Renal pelvis (tissue), 4 donors: ENCODE results near the gene EXOC3L2. TPM values are rescaled to one million over a fixed set of nuclear protein-coding genes. Genes with fewer than 3 reads are reported as not detected.

Source experiments
- DNase-seq: peaks from one replicate; pipeline ENCODE4 v3.0.0-alpha.2; 2013
- polyA plus RNA-seq, 3 donors: library from polyadenylated mRNA; unstranded; fragments of 120-200 nt; gene quantifications; one replicate each; pipeline ENCODE4 v1.2.1, GENCODE V29; 2013; ENCODE audit not compliant: insufficient read length in 3 of 3

EXOC3L2 gene
- polyA plus RNA-seq, 3 donors, result 11.0 to 13.7 (median 11.6) TPM

- no peak for DNase-seq
Measured at GRCh38 chr19:45184115-45184514, 61.1 kb downstream of the EXOC3L2 start.

DNA sequence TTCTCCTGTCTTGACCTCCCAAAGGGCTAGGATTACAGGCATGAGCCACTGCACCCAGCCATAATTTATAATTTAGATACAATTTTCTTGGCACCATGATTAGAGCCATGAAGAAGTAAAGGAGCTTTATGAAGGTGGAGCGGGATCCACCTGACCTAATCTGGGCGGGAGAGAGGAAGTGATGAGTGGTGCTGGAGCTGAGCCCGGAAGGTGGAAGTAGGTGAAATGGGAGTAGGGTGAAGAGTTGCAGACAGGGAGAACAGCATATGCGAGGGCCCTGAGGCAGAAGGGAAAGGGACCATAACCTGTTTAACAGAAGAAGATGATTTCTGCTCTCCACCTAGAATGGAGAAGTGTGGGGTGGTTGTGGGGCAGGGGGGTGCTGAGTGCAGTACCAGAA lies 62.4 kb downstream of the EXOC3L2 start:
- no peak for DNase-seq

DNA sequence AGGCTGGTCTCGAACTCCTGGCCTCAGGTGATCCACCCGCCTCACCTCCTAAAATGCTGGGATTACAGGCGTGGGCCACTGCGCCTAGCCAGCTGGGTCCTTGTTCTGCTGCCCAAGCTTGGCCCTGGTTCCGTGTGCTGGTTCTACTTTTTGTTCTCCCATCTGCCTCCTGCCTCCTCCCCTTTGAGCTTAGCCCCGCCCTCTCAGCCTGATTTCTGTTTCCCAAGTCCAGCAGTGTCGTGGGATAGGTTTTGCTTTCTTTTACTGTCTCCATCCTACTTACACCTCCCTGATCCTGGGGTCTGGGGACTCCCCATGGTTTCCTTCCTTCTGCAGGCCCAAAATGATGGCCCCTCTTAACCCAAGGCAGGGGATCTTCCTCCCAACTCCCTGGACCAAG lies 64.3 kb downstream of the EXOC3L2 start:
- no peak for DNase-seq

- DNase-seq, result no peak
Measured at GRCh38 chr19:45179892-45180370, 65.3 kb downstream of the EXOC3L2 start.

DNA sequence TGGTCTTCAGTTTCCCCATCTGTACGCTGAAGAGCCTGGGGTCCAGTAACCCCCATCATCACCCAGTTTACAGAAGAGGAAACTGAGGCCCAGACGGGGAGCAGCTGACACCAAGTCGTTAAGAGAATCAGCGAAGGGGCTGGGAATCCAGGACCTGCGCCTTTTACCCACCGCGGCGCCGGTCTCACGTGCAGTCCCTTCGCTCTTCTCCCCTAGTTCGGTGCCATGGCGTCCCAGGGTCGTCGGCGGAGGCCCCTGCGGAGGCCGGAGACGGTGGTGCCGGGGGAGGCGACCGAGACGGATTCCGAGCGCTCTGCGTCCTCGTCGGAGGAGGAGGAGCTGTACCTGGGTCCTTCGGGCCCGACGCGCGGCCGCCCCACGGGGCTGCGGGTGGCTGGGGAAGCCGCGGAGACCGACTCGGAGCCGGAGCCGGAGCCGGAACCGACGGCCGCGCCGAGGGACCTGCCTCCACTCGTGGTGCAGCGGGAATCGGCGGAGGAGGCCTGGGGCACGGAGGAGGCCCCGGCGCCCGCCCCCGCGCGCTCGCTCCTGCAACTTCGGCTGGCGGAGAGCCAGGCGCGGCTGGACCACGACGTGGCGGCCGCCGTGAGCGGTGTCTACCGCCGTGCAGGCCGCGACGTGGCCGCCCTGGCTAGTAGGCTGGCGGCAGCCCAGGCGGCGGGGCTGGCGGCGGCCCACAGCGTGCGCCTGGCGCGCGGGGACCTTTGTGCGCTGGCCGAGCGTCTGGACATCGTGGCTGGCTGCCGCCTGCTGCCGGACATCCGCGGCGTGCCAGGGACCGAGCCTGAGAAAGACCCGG lies 65.9 kb downstream of the EXOC3L2 start:
- peak; percentile 24 for DNase-seq

DNA sequence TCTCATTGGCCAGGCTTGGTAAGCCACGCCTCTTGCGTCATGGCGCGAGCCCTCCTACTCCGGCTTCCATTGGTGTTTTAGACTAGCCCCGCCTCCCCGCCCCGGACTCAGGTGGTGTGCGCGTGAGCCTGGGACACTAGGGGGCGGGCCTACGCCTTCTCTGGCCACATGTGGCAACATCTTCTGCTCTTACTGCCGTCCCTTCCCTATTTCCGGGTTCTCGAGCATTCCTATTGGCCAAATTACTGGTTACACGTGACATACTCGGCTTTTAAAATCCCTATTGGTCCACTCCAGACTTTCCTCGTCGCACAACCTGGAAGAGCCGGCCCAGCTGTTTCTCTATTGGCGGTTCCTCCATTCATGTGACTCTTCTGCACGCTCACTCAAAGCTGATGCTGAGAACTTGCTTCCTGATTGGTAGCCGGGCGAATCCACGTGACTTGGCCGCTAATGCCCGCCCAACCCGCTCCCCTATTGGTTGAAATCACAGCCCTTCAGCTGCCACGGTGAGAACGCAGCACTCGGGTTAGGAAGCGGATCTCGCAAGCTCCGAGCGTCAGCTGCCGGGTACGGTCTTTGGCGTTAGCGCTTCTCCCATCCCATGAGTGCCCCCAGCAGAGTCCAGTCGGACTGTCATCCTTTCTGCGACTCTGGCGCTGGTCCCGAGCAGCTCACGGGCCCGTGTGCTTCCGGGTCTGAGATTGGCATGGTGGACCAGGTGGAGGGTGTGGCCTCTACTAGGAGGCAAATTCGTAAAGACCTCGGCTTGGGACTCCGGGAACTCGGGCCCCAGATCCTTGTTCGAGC lies 66.7 kb downstream of the EXOC3L2 start, which contains the start of gene BLOC1S3:
TSS of gene BLOC1S3 (plus strand) at position 523 of the 810 bp plus-strand sequence. CDS start 513 bp downstream, outside the sequence.
- DNase-seq, result peak; percentile 100

- no peak for DNase-seq
Measured at GRCh38 chr19:45177817-45178261, 67.4 kb downstream of the EXOC3L2 start, which contains the start of gene TRAPPC6A. TSS of gene TRAPPC6A (minus strand) at chr19:45178237. CDS start at chr19:45178218, 19 bp downstream.

DNA sequence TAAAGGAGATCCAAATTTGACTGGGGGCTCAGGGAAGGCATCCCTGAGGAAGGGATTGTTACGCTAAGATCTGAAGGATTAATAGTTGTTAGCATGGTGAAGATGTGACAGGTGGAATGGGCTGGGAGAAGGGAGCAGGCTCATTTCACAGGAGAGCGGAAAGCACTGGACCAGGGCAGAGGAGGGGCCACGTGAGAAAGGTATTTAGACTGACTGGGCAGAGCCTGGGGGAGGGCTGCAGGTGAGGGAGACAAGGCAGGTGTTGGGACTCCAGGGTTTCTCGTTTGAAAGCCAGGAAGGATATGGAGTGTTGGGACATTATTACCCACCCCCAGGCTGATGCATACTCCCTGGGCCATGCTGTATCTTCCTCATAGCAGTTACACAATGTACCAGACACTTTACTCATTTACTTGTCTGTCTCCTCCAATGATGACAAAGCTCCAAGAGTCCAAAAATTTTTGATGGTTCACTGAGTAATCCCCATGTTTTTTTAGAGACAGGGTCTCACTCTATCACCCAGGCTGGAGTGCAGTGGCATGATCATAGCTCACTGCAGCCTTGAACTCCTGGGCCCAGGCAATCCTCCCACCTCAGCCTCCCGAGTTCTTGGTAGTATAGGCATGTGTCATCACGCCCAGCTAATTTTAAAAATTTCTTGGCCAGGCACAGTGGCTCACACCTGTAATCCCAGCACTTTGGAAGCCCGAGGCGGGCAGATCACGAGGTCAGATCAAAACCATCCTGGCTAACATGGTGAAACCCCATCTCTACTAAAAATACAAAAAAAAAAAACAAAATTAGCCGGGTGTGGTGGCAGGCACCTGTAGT lies 69.5 kb downstream of the EXOC3L2 start:
- DNase-seq, result peak; percentile 35

- DNase-seq, result no peak
Measured at GRCh38 chr19:45173816-45174215, 71.4 kb downstream of the EXOC3L2 start.

GRCh38 chr19:45172611-45173208 lies 72.5 kb downstream of the EXOC3L2 start:
- DNase-seq, result no peak

GRCh38 chr19:45172173-45172572 lies 73.0 kb downstream of the EXOC3L2 start:
- no peak for DNase-seq

DNA sequence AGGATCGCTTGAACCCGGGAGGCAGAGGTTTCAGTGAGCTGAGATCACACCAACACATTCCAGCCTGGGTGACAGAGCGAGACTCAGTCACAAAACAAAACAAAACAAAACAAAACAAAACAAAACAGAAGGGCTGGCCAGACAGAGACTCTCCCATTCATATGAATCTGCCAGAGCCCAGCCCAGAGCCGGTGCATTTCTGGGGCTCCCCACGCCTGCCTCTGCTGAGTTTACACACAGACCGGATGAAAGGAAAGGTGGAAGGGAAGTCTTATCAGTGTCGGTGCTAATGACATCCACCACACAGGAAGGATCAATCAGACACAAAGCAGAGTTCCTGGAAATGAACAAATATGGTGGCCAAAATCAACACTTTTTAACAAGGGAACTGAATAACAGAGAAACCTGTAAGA lies 74.0 kb downstream of the EXOC3L2 start:
- DNase-seq, result no peak

DNA sequence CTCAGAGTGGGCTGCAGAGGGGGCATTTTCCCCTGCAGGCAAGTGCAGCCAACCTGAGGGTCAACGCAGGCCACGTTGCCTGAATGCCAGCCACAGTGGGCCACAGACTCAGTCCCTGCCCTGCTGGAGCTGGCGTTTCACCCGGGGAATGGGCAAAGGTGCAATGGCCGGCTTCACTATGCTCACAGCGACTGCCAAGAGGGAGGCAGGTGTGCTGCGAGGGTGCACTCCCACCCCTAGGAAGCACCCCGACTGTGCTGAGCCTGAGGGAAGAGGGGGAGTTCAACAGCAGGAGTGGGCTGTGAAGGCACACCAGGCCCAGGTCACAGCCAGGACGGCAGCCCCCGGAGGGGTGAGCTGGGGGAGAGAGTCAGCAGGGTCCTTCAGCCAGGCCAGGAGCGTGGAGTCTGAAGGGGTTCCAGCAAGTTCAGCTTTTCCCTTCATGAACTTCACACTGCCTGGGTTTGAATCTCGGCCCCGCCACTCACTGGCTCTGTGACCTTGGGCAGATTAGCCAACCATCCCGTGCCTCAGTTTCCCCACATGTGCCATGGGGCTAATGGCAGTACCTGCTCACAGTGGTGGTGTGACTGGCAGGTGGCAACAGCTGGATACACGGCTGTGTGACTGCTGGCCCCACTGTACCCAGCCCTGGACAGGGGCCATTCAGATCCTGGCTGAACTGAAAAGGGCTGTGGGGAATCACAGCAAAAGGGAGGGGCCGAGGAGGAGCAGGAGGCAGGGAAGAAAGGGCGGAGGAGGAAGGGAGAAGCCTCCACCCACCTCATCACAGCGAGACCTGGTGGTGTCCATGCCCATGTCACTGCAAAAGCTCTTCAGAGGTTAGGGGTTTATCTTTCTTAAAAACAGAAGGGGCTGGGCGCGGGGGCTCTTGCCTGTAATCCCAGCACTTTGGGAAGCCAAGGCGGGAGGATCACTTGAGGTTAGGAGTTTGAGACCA lies 74.8 kb downstream of the EXOC3L2 start:
- DNase-seq, result no peak

GRCh38 chr19:45169602-45170001 lies 75.6 kb downstream of the EXOC3L2 start:
- DNase-seq, result no peak

- no peak for DNase-seq
Measured at GRCh38 chr19:45168767-45169351, 76.3 kb downstream of the EXOC3L2 start.

DNA sequence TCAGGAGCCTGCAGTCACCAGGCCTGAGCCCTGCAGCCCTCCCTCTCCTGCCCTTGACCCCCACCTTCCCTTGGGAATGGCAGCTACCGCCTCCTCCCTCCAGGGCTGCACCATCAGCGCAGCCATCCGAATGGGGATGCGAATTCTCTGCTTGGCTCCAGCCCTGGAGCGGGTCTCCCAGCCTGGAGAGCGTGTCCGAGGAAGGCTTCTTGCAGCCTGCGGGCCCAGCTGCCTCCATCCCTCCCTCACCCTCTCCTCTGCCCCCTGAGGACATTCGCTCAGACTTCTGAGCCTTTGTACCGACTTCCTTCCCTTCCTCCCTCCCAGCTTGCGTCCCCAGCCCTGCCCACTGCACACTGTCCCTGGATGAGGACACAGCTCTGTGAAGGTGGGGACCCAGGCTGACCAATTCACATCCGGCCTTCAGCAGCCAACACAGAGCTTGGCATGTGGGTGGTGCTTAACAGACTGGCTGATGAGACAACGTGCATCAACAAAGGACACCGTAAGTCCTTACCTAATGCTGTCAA lies 78.4 kb downstream of the EXOC3L2 start:
- no peak for DNase-seq

DNA sequence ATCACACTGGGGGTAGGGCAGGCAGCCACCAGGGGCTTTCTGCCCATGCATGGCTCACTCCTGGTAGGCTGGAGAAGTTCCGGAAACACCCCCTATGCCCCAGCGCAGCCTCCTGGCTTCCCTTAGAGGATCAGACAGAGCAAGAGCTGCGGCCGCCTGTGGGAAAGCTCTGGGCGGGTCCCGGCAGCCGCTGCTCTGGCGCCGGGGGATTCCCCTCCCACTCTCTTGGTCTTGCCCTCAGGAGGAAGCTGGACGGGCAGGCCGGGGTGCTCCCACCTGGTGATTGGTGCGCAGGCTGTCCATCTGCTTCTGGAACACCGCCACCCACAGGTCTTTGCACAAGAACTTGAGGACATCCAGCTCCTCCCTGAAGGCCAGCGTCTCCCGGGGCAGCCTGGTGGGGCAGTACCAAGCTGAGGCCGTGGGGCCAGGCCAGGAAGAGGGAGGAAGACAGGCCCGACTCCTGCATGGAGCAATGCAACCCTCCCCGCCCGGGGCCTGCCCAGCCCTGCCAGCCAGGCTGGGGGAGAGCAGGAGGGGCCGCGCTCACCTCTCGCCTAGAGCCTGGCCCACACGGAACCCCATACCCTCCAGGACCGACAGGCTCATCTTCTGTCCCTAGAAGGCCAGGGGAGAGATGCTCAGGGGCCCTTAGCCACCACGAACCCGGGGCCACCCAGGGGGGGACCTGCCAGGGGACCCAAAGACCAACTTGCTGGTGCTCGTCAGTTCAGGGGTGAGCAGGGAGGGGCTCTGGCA lies 80.5 kb downstream of the EXOC3L2 start:
- DNase-seq, result peak; percentile 22

- DNase-seq, result no peak
Measured at GRCh38 chr19:45163751-45164460, 81.3 kb downstream of the EXOC3L2 start.
